IMR-90 (cell line): ENCODE measurements around the gene KRTAP10-5. TPM values are rescaled to one million over a fixed set of nuclear protein-coding genes. Genes with fewer than 3 reads are reported as not detected.

Source experiments
- ATAC-seq: fragments of 200-7000 bp; cut with Tn5 transposase; 2 replicates; pipeline ENCODE4 v1.9.1; 2020; ENCODE audit warnings: low read depth, mild to moderate bottlenecking, moderate library complexity
- BruUV-seq: library from RNA; stranded (reverse); fragments of 400-500 nt; replicated peaks from 2 replicates; lab custom pipeline; 2021; lab: Mats Ljungman, UMichigan
- CTCF ChIA-PET: fragments of 300-600 bp; formaldehyde crosslinking; extraction: SDS; loops from one replicate; lab custom pipeline; 2021; ENCODE audit warnings: antibody characterized with exemption; lab: Yijun Ruan, JAX
- POLR2A ChIA-PET: fragments of 300-600 bp; sonication (Branson Sonifier 250); formaldehyde crosslinking; loops from one replicate; lab custom pipeline; 2022; ENCODE audit warnings: antibody characterized with exemption; ENCODE audit not compliant: unreplicated experiment; lab: Charles Lee
- DNase-seq: peaks from one replicate; pipeline ENCODE4 v3.0.0; 2013
- H2AFZ ChIP-seq: replicated peaks from 2 replicates; pipeline ENCODE3; 2013; ENCODE audit warnings: low read length, mild to moderate bottlenecking; ENCODE audit not compliant: poor library complexity
- H2AK5ac ChIP-seq: 2 replicates; pipeline ENCODE4 v1.6.1; 2013; ENCODE audit warnings: low read depth, low read length, inconsistent platforms
- H2AK9ac ChIP-seq: replicated peaks from 2 replicates; pipeline ENCODE3; 2013; ENCODE audit warnings: mild to moderate bottlenecking, low read depth, low read length, moderate library complexity; ENCODE audit not compliant: poor library complexity
- H2BK120ac ChIP-seq: 2 replicates; pipeline ENCODE4 v1.6.1; 2013; ENCODE audit warnings: low read depth, low read length, inconsistent platforms
- H2BK15ac ChIP-seq: 3 replicates; pipeline ENCODE4 v1.6.1; 2013; ENCODE audit warnings: low read depth, low read length, inconsistent platforms
- H2BK20ac ChIP-seq: 2 replicates; pipeline ENCODE4 v1.6.1; 2013; ENCODE audit warnings: low read depth, mild to moderate bottlenecking, inconsistent platforms, low read length, moderate library complexity
- H2BK5ac ChIP-seq: 2 replicates; pipeline ENCODE4 v1.6.1; 2013; ENCODE audit warnings: mild to moderate bottlenecking, low read depth, low read length, inconsistent platforms; ENCODE audit not compliant: poor library complexity, severe bottlenecking
- H3K14ac ChIP-seq: replicated peaks from 2 replicates; pipeline ENCODE4 v1.6.1; 2013; ENCODE audit warnings: low read depth, low read length, inconsistent platforms
- H3K18ac ChIP-seq: 2 replicates; pipeline ENCODE4 v1.6.1; 2013; ENCODE audit warnings: low read depth, low read length, control low read depth
- H3K23ac ChIP-seq: 2 replicates; pipeline ENCODE4 v1.6.1; 2013; ENCODE audit warnings: low read depth, low read length, inconsistent platforms
- H3K27ac ChIP-seq: 2 replicates; pipeline ENCODE4 v1.5.1; 2013; ENCODE audit warnings: mild to moderate bottlenecking, control low read depth, low read length; ENCODE audit not compliant: insufficient read depth
- H3K27me3 ChIP-seq: 2 replicates; pipeline ENCODE4 v1.6.1; 2013; ENCODE audit warnings: low read length; ENCODE audit not compliant: control insufficient read depth, insufficient read depth
- H3K36me3 ChIP-seq: 2 replicates; pipeline ENCODE4 v1.6.1; 2013; ENCODE audit warnings: low read length, mixed read lengths; ENCODE audit not compliant: control insufficient read depth, insufficient read depth
- H3K4ac ChIP-seq: 2 replicates; pipeline ENCODE4 v1.6.1; 2013; ENCODE audit warnings: low read depth, low read length, inconsistent platforms
- H3K4me1 ChIP-seq: 2 replicates; pipeline ENCODE4 v1.6.1; 2013; ENCODE audit warnings: low read length, mixed read lengths; ENCODE audit not compliant: control insufficient read depth, insufficient read depth
- H3K4me2 ChIP-seq: 2 replicates; pipeline ENCODE4 v1.6.1; 2013; ENCODE audit warnings: low read depth, mild to moderate bottlenecking, control low read depth, low read length, moderate library complexity
- H3K4me3 ChIP-seq: 2 replicates; pipeline ENCODE4 v1.5.1; 2013; ENCODE audit warnings: low read depth, mild to moderate bottlenecking, control low read depth, low read length, moderate library complexity; ENCODE audit not compliant: insufficient read depth
- H3K56ac ChIP-seq: 2 replicates; pipeline ENCODE4 v1.6.1; 2013; ENCODE audit warnings: low read length, inconsistent platforms; ENCODE audit not compliant: insufficient read depth; ENCODE audit errors: extremely low read depth
- H3K79me1 ChIP-seq, 2 experiments: 2 replicates each; pipeline ENCODE4 v1.6.1; 2013; ENCODE audit warnings: low read length in 2 of 2, inconsistent platforms in 1 of 2, low read depth in 1 of 2
- H3K9ac ChIP-seq: 2 replicates; pipeline ENCODE4 v1.6.1; 2013; ENCODE audit warnings: low read depth, low read length, control low read depth
- H3K9me1 ChIP-seq: 2 replicates; pipeline ENCODE4 v1.6.1; 2013; ENCODE audit warnings: low read length, inconsistent platforms; ENCODE audit not compliant: insufficient read depth
- H3K9me3 ChIP-seq: 2 replicates; pipeline ENCODE4 v1.6.1; 2013; ENCODE audit warnings: low read length; ENCODE audit not compliant: control insufficient read depth, insufficient read depth
- H4K20me1 ChIP-seq: 2 replicates; pipeline ENCODE4 v1.6.1; 2013; ENCODE audit warnings: low read length, inconsistent platforms; ENCODE audit not compliant: insufficient read depth
- H4K5ac ChIP-seq: 2 replicates; pipeline ENCODE4 v1.6.1; 2013; ENCODE audit warnings: mild to moderate bottlenecking, low read depth, low read length, control low read depth
- H4K8ac ChIP-seq, 2 experiments: 2 replicates each; pipeline ENCODE4 v1.6.1; 2013; ENCODE audit warnings: low read depth in 2 of 2, low read length in 2 of 2, control low read depth in 1 of 2, inconsistent platforms in 1 of 2
- H4K91ac ChIP-seq: 2 replicates; pipeline ENCODE4 v1.6.1; 2013; ENCODE audit warnings: low read depth, low read length, inconsistent platforms; ENCODE audit not compliant: insufficient read depth
- CEBPB ChIP-seq: IDR thresholded peaks from 2 replicates; pipeline ENCODE4 v1.6.1; 2012; ENCODE audit warnings: low read depth, low read length, improper control_type of control experiment
- CHD1 ChIP-seq: IDR thresholded peaks from 2 replicates; pipeline ENCODE4 v1.6.1; 2012; ENCODE audit warnings: low read depth, low read length, improper control_type of control experiment
- CTCF ChIP-seq: conservative IDR thresholded peaks from 2 replicates; pipeline ENCODE4 v1.5.1; 2012; ENCODE audit warnings: mild to moderate bottlenecking, low read depth, low read length, improper control_type of control experiment
- ELK1 ChIP-seq: fragments of 150-350 bp; IDR thresholded peaks from 2 replicates; pipeline ENCODE4 v1.6.1; 2016; ENCODE audit warnings: low read depth, mild to moderate bottlenecking, low read length, moderate library complexity, borderline replicate concordance
- FOS ChIP-seq: fragments of 150-350 bp; IDR thresholded peaks from 2 replicates; pipeline ENCODE4 v1.6.1; 2016; ENCODE audit warnings: low read depth, low read length
- MXI1 ChIP-seq: IDR thresholded peaks from 2 replicates; pipeline ENCODE4 v1.6.1; 2012; ENCODE audit warnings: low read depth, mild to moderate bottlenecking, low read length, moderate library complexity, borderline replicate concordance
- POLR2A ChIP-seq: IDR thresholded peaks from 2 replicates; pipeline ENCODE4 v1.6.1; 2012; ENCODE audit warnings: mild to moderate bottlenecking, low read depth, low read length
- RAD21 ChIP-seq: IDR thresholded peaks from 2 replicates; pipeline ENCODE4 v1.6.1; 2012; ENCODE audit warnings: low read length, improper control_type of control experiment
- RCOR1 ChIP-seq: IDR thresholded peaks from 2 replicates; pipeline ENCODE4 v1.6.1; 2012; ENCODE audit warnings: mild to moderate bottlenecking, low read length, improper control_type of control experiment; ENCODE audit not compliant: insufficient replicate concordance
- USF2 ChIP-seq: fragments of 150-350 bp; IDR thresholded peaks from 2 replicates; pipeline ENCODE4 v1.6.1; 2017; ENCODE audit warnings: mild to moderate bottlenecking, antibody characterized with exemption, low read length, low read depth
- WGBS, 2 experiments: methylation state at CpG; one replicate each; pipeline versions ENCODE4 v1.1.5 to v1.1.7; 2013; ENCODE audit warnings: missing lambda C conversion rate in 2 of 2; ENCODE audit not compliant: insufficient read length in 1 of 2; ENCODE audit errors: extremely low coverage in 2 of 2; 5-methylcytosine and 5-hydroxymethylcytosine counted together
- dilution Hi-C: fragments of 300-500 bp; cut with HindIII; formaldehyde crosslinking; loops from one replicate; pipeline ENCODE4 v1.14.3; 2018; ENCODE audit warnings: low sequenced_read_pairs; ENCODE audit not compliant: unreplicated experiment
- in situ Hi-C: fragments of 300-500 bp; cut with MboI; formaldehyde crosslinking; loops from 3 replicates; pipeline ENCODE4 v1.14.3; 2019; ENCODE audit warnings: low sequenced_read_pairs, inconsistent platforms, mixed read lengths
- intact Hi-C: fragments of 100-400 bp; cut with micrococcal nuclease; formaldehyde crosslinking; loops from 2 replicates; pipeline ENCODE4 v1.10.0; 2022
- polyA plus RNA-seq, 3 experiments: library from polyadenylated mRNA; depleted of rRNA; stranded (reverse); fragments of >200 nt; gene quantifications; 2 replicates each; pipeline ENCODE4 v1.2.3, GENCODE V29; 2012; ENCODE audit warnings: low replicate concordance in 1 of 3
- total RNA-seq: library from RNA; depleted of rRNA; stranded (reverse); fragments of >200 nt; gene quantifications from 2 replicates; pipeline ENCODE4 v1.2.3, GENCODE V29; 2012

The KRTAP10-5 gene
- total and polyA plus RNA-seq, 2 of the 4 experiments (the other 2 are of a cell fraction), result not detected

- no peak overlapping the region for H3K4me3 ChIP-seq
- dilution Hi-C loops (no loop called here), intact Hi-C loops (no loop called here), in situ Hi-C loops (no loop called here)
- no peak overlapping the region for H4K8ac ChIP-seq
- H4K5ac ChIP-seq, result no peak overlapping the region
- H4K91ac ChIP-seq, result no peak overlapping the region
- no peak for DNase-seq
- ChIA-PET CTCF (no interaction called here), POLR2A (no interaction called here)
- no peak overlapping the region for H2BK15ac ChIP-seq
- H2BK5ac ChIP-seq, result no peak overlapping the region
- H3K9ac ChIP-seq, result no peak overlapping the region
- no peak overlapping the region for H3K23ac ChIP-seq
- WGBS, 2 experiments, result 45% methylated on average over 4 of the region's 9 CpGs; no CpG with 5 or more reads in 1 of the 2 experiments
- no peak overlapping the region for H2AK5ac ChIP-seq
- H3K4me2 ChIP-seq, result no peak overlapping the region
- H3K18ac ChIP-seq, result no peak overlapping the region
- no peak overlapping the region for H3K4ac ChIP-seq
- no peaks in the 10 kb centered on the region for H3K36me3 ChIP-seq
- H2AK9ac ChIP-seq, result no peak overlapping the region
- H3K9me3 ChIP-seq, result no peaks in the 10 kb centered on the region
- H3K14ac ChIP-seq, result no peak overlapping the region
- BruUV-seq, result no TSS peak
- H3K27me3 ChIP-seq, result peaks cover 4% of the 10 kb centered on the region; the same call in 1 of the 2 replicates
- no peaks in the 10 kb centered on the region for H3K9me1 ChIP-seq
- TF ChIP-seq POLR2A (no peak), CTCF (no peak), MXI1 (no peak), USF2 (no peak), CHD1 (no peak), CEBPB (no peak), RCOR1 (no peak), FOS (no peak), ELK1 (no peak), RAD21 (no peak)
- H3K79me1 ChIP-seq, result no peaks in the 10 kb centered on the region
- no peak overlapping the region for H2AFZ ChIP-seq
- H2BK20ac ChIP-seq, result no peak overlapping the region
- H2BK120ac ChIP-seq, result no peak overlapping the region
- no peaks in the 10 kb centered on the region for H4K20me1 ChIP-seq
- no peak overlapping the region for H3K27ac ChIP-seq
- H3K4me1 ChIP-seq, result no peaks in the 10 kb centered on the region
- H3K56ac ChIP-seq, result no peak overlapping the region
- ATAC-seq, result no peak
These were observed 15.8 kb upstream of the KRTAP10-5 start for GRCh38 chr21:44596068-44596725.
